Measurements from ENCODE around the gene CHCHD10.

Gene CHCHD10

GRCh38 chr22:23722160-23722559 lies 45.6 kb downstream of the CHCHD10 start:
- DNase-seq (ENCODE audit: low spot score) = no peak
- H4K8ac ChIP-seq (ENCODE audit: low read depth, low read length) = no peak overlapping the region
- H2AFZ ChIP-seq (ENCODE audit: low read length) = no peak overlapping the region
- no peak overlapping the region for H3K14ac ChIP-seq (ENCODE audit: low read length)
- H3K4me2 ChIP-seq (ENCODE audit: insufficient read depth, low read length, poor library complexity, severe bottlenecking) = no peak overlapping the region
- no peak overlapping the region for H3K4ac ChIP-seq (ENCODE audit: low read length)
- H3K79me1 ChIP-seq (ENCODE audit: low read depth, low read length) = peaks cover 3% of the 10 kb centered on the region
- peaks cover 0 to 2% of the 10 kb centered on the region in 2 donors for H3K4me1 ChIP-seq (ENCODE audit: control insufficient read depth in 2 of 2, insufficient read depth in 1 of 2, low read depth in 1 of 2, low read length in 2 of 2)
- WGBS, 2 donors (ENCODE audit: extremely low coverage in 2 of 2, insufficient read length in 2 of 2, insufficient replicate concordance in 1 of 2) = no CpG with 5 or more reads among the region's 4 CpGs
- H2AK5ac ChIP-seq (ENCODE audit: low read depth, low read length) = no peak overlapping the region
- no peaks in the 10 kb centered on the region for H3K9me3 ChIP-seq (replicated peaks in 1 of 2; ENCODE audit: control insufficient read depth in 2 of 2, insufficient read depth in 1 of 2, low read depth in 1 of 2, low read length in 2 of 2)
- H3K36me3 ChIP-seq (replicated peaks in 1 of 2; ENCODE audit: control insufficient read depth in 2 of 2, insufficient read depth in 2 of 2, low read length in 2 of 2) = no peaks in the 10 kb centered on the region
- H3K4me3 ChIP-seq (ENCODE audit: low read length in 2 of 2) = peak overlapping the region in 1 of 2 donors; percentile 54
- H4K91ac ChIP-seq (ENCODE audit: low read depth, low read length, poor library complexity) = no peak overlapping the region
- H2BK12ac ChIP-seq (ENCODE audit: low read length) = no peak overlapping the region
- no peak overlapping the region for H2BK120ac ChIP-seq (ENCODE audit: low read depth, low read length)
- H3K27ac ChIP-seq (replicated peaks; ENCODE audit: low read length) = no peak overlapping the region
- H3K18ac ChIP-seq (ENCODE audit: low read length) = no peak overlapping the region
- no peak overlapping the region for H2BK15ac ChIP-seq (ENCODE audit: low read length)
- no peaks in the 10 kb centered on the region for H3K27me3 ChIP-seq (ENCODE audit: control insufficient read depth in 3 of 3, insufficient read depth in 3 of 3, low read depth in 1 of 3, low read length in 3 of 3)
- no peak overlapping the region for H3K23ac ChIP-seq (ENCODE audit: low read depth, low read length, poor library complexity)
- no peak overlapping the region for H3K9ac ChIP-seq (ENCODE audit: low read depth, low read length, poor library complexity)
- H2BK5ac ChIP-seq (ENCODE audit: low read length) = no peak overlapping the region

- Histone ChIP-seq H3K36me3 (replicated peaks in 1 of 2; ENCODE audit: control insufficient read depth in 2 of 2, insufficient read depth in 2 of 2, low read length in 2 of 2) (no peaks in the 10 kb centered on the region), H2BK12ac (ENCODE audit: low read length) (no peak overlapping the region), H3K4me2 (ENCODE audit: insufficient read depth, low read length, poor library complexity, severe bottlenecking) (no peak overlapping the region), H3K14ac (ENCODE audit: low read length) (no peak overlapping the region), H2BK15ac (ENCODE audit: low read length) (no peak overlapping the region), H3K9ac (ENCODE audit: low read depth, low read length, poor library complexity) (no peak overlapping the region), H2AK5ac (ENCODE audit: low read depth, low read length) (no peak overlapping the region), H3K27me3 (ENCODE audit: control insufficient read depth in 3 of 3, insufficient read depth in 3 of 3, low read depth in 1 of 3, low read length in 3 of 3) (no peaks in the 10 kb centered on the region), H2BK120ac (ENCODE audit: low read depth, low read length) (no peak overlapping the region), H3K4me3 (ENCODE audit: low read length in 2 of 2) (no peak overlapping the region), H3K79me1 (ENCODE audit: low read depth, low read length) (peaks cover 8% of the 10 kb centered on the region), H3K23ac (ENCODE audit: low read depth, low read length, poor library complexity) (no peak overlapping the region), H3K18ac (ENCODE audit: low read length) (no peak overlapping the region), H4K8ac (ENCODE audit: low read depth, low read length) (no peak overlapping the region), H3K4ac (ENCODE audit: low read length) (no peak overlapping the region), H2BK5ac (ENCODE audit: low read length) (no peak overlapping the region), H2AFZ (ENCODE audit: low read length) (no peak overlapping the region), H3K9me3 (replicated peaks in 1 of 2; ENCODE audit: control insufficient read depth in 2 of 2, insufficient read depth in 1 of 2, low read depth in 1 of 2, low read length in 2 of 2) (no peaks in the 10 kb centered on the region), H3K27ac (replicated peaks; ENCODE audit: low read length) (no peak overlapping the region), H4K91ac (ENCODE audit: low read depth, low read length, poor library complexity) (no peak overlapping the region), H3K4me1 (ENCODE audit: control insufficient read depth in 2 of 2, insufficient read depth in 1 of 2, low read depth in 1 of 2, low read length in 2 of 2) (peaks cover 0 to 2% of the 10 kb centered on the region in 2 donors)
- DNase-seq (ENCODE audit: low spot score) = no peak
- no CpG with 5 or more reads among the region's 6 CpGs for WGBS, 2 donors (ENCODE audit: extremely low coverage in 2 of 2, insufficient read length in 2 of 2, insufficient replicate concordance in 1 of 2)
These were observed 46.9 kb downstream of the CHCHD10 start for GRCh38 chr22:23720855-23721254.

- Histone ChIP-seq H3K4me3 (ENCODE audit: low read length in 2 of 2) (no peak overlapping the region), H2BK15ac (ENCODE audit: low read length) (no peak overlapping the region), H3K9me3 (replicated peaks in 1 of 2; ENCODE audit: control insufficient read depth in 2 of 2, insufficient read depth in 1 of 2, low read depth in 1 of 2, low read length in 2 of 2) (no peaks in the 10 kb centered on the region), H3K14ac (ENCODE audit: low read length) (no peak overlapping the region), H2AK5ac (ENCODE audit: low read depth, low read length) (no peak overlapping the region), H3K79me1 (ENCODE audit: low read depth, low read length) (peaks cover 9% of the 10 kb centered on the region), H2BK5ac (ENCODE audit: low read length) (no peak overlapping the region), H4K91ac (ENCODE audit: low read depth, low read length, poor library complexity) (no peak overlapping the region), H3K4ac (ENCODE audit: low read length) (no peak overlapping the region), H2AFZ (ENCODE audit: low read length) (no peak overlapping the region), H3K27me3 (ENCODE audit: control insufficient read depth in 3 of 3, insufficient read depth in 3 of 3, low read depth in 1 of 3, low read length in 3 of 3) (no peaks in the 10 kb centered on the region), H3K18ac (ENCODE audit: low read length) (no peak overlapping the region), H3K4me2 (ENCODE audit: insufficient read depth, low read length, poor library complexity, severe bottlenecking) (no peak overlapping the region), H3K23ac (ENCODE audit: low read depth, low read length, poor library complexity) (no peak overlapping the region), H3K9ac (ENCODE audit: low read depth, low read length, poor library complexity) (no peak overlapping the region), H3K36me3 (replicated peaks in 1 of 2; ENCODE audit: control insufficient read depth in 2 of 2, insufficient read depth in 2 of 2, low read length in 2 of 2) (peaks cover 6 to 18% of the 10 kb centered on the region in 2 donors), H3K4me1 (ENCODE audit: control insufficient read depth in 2 of 2, insufficient read depth in 1 of 2, low read depth in 1 of 2, low read length in 2 of 2) (peaks cover 0 to 2% of the 10 kb centered on the region in 2 donors), H2BK12ac (ENCODE audit: low read length) (no peak overlapping the region), H4K8ac (ENCODE audit: low read depth, low read length) (no peak overlapping the region), H2BK120ac (ENCODE audit: low read depth, low read length) (no peak overlapping the region), H3K27ac (replicated peaks; ENCODE audit: low read length) (no peak overlapping the region)
- no peak for DNase-seq (ENCODE audit: low spot score)
- no CpG with 5 or more reads among the region's 17 CpGs for WGBS, 2 donors (ENCODE audit: extremely low coverage in 2 of 2, insufficient read length in 2 of 2, insufficient replicate concordance in 1 of 2)
These were observed 49.2 kb downstream of the CHCHD10 start for GRCh38 chr22:23718371-23719165.
